A549 (cell line): ENCODE data around the gene PLCL1. TPM values are rescaled to one million over a fixed set of nuclear protein-coding genes. Genes with fewer than 3 reads are reported as not detected.

Experiments used
- ATAC-seq, 2 experiments: fragments of 200-7000 bp in 1 of 2; fragments of >200 bp in 1 of 2; cut with Nextera tagmentation in 1 of 2; cut with Tn5 transposase in 1 of 2; 3 replicates each; pipeline versions ENCODE4 v1.8.0 to v1.9.1; 2018 to 2020; ENCODE audit warnings: mild to moderate bottlenecking in 1 of 2, moderate library complexity in 1 of 2
- CTCF ChIA-PET: fragments of 300-600 bp; sonication (Branson Sonifier 250); formaldehyde crosslinking; extraction: SDS; loops from one replicate; lab custom pipeline; 2021; ENCODE audit warnings: antibody characterized with exemption, inconsistent platforms; lab: Yijun Ruan, JAX
- POLR2A ChIA-PET: fragments of 350-600 bp; formaldehyde crosslinking; extraction: SDS; loops from one replicate; lab custom pipeline; 2021; ENCODE audit warnings: antibody characterized with exemption, inconsistent platforms; lab: Yijun Ruan, JAX
- DNase-seq, 2 experiments: peaks; one replicate each; pipeline versions ENCODE4 v3.0.0 to v3.0.0-alpha.2; 2011 to 2016; ENCODE audit warnings: low read depth in 1 of 2, low spot score in 1 of 2
- FAIRE-seq: peaks from 2 replicates; lab custom pipeline; 2011; peaks lifted over from hg19 to GRCh38; lab: Jason Lieb, UNC
- H3K27ac ChIP-seq, 2 experiments: fragments of >200 bp; sonication (Bioruptor Twin); formaldehyde crosslinking; 3 replicates each; pipeline ENCODE4 v1.5.1; 2016 to 2017
- H3K4me1 ChIP-seq: fragments of >200 bp; sonication (Bioruptor Twin); formaldehyde crosslinking; 3 replicates; pipeline ENCODE4 v1.6.1; 2016
- H3K4me2 ChIP-seq: fragments of >200 bp; sonication (Bioruptor Twin); formaldehyde crosslinking; 3 replicates; pipeline ENCODE4 v1.6.1; 2016
- H3K4me3 ChIP-seq: fragments of >200 bp; sonication (Bioruptor Twin); formaldehyde crosslinking; 3 replicates; pipeline ENCODE4 v1.5.1; 2016
- H3K9me3 ChIP-seq: fragments of >200 bp; sonication (Bioruptor Twin); formaldehyde crosslinking; 3 replicates; pipeline ENCODE4 v1.6.1; 2016
- ATOH8 ChIP-seq: fragments of 250-450 bp; sonication (Bioruptor Pico); IDR thresholded peaks from 2 replicates; pipeline ENCODE4 v1.5.0; 2020; ENCODE audit warnings: low read depth, mild to moderate bottlenecking, moderate library complexity
- CBX2 ChIP-seq: fragments of 200-600 bp; sonication (generic); IDR thresholded peaks from 2 replicates; pipeline ENCODE4 v1.6.1; 2016; ENCODE audit warnings: low read depth, mild to moderate bottlenecking, borderline replicate concordance
- CEBPB ChIP-seq, 2 experiments: fragments of >200 bp in 1 of 2; sonication (Bioruptor Twin) in 1 of 2; formaldehyde crosslinking in 1 of 2; IDR thresholded peaks; 2 replicates each; pipeline ENCODE4 v1.6.1; 2012 to 2016
- E2F6 ChIP-seq: IDR thresholded peaks from 2 replicates; pipeline ENCODE4 v1.6.1; 2012; ENCODE audit warnings: low read depth, borderline replicate concordance
- EHF ChIP-seq: fragments of 250-450 bp; sonication (Bioruptor Pico); IDR thresholded peaks from 2 replicates; pipeline ENCODE4 v1.5.0; 2020; ENCODE audit warnings: mild to moderate bottlenecking
- EHMT2 ChIP-seq: fragments of 200-600 bp; sonication (generic); IDR thresholded peaks from 2 replicates; pipeline ENCODE4 v1.6.1; 2016; ENCODE audit warnings: antibody characterized with exemption, low read depth, mild to moderate bottlenecking, moderate library complexity
- ESRRA ChIP-seq: fragments of 150-350 bp; IDR thresholded peaks from 2 replicates; pipeline ENCODE4 v1.6.1; 2014; ENCODE audit warnings: mild to moderate bottlenecking, low read length, borderline replicate concordance
- FOSB ChIP-seq: fragments of 250-450 bp; sonication (Bioruptor Pico); IDR thresholded peaks from 2 replicates; pipeline ENCODE4 v1.5.0; 2020; ENCODE audit warnings: mild to moderate bottlenecking, moderate library complexity
- FOSL2 ChIP-seq, 2 experiments: fragments of 450-650 bp in 1 of 2; fragments of >200 bp in 1 of 2; sonication (Bioruptor Twin) in 1 of 2; formaldehyde crosslinking; IDR thresholded peaks; 2 replicates each; pipeline versions ENCODE4 v1.5.0 to v1.6.1; 2016 to 2020; ENCODE audit warnings: mild to moderate bottlenecking in 1 of 2, moderate library complexity in 1 of 2
- GATA3 ChIP-seq: IDR thresholded peaks from 2 replicates; pipeline ENCODE4 v1.6.1; 2012; ENCODE audit warnings: borderline replicate concordance
- HDAC2 ChIP-seq: fragments of 200-600 bp; sonication (generic); IDR thresholded peaks from 2 replicates; pipeline ENCODE4 v1.6.1; 2016
- HOXB13 ChIP-seq: fragments of 250-450 bp; sonication (Bioruptor Pico); IDR thresholded peaks from 2 replicates; pipeline ENCODE4 v1.5.0; 2020; ENCODE audit warnings: low read depth, mild to moderate bottlenecking, moderate library complexity
- JUNB ChIP-seq: fragments of >200 bp; sonication (Bioruptor Twin); formaldehyde crosslinking; IDR thresholded peaks from 2 replicates; pipeline ENCODE4 v1.6.1; 2016
- KDM1A ChIP-seq: fragments of 200-600 bp; sonication (generic); IDR thresholded peaks from 2 replicates; pipeline ENCODE4 v1.6.1; 2016; ENCODE audit warnings: low read depth, mild to moderate bottlenecking
- MAZ ChIP-seq: fragments of 150-350 bp; IDR thresholded peaks from 2 replicates; pipeline ENCODE4 v1.6.1; 2014; ENCODE audit warnings: antibody characterized with exemption, low read depth, low read length, borderline replicate concordance
- NFE2L2 ChIP-seq: fragments of 150-350 bp; conservative IDR thresholded peaks from 2 replicates; pipeline ENCODE4 v1.6.1; 2014; ENCODE audit warnings: low read length
- NPAS2 ChIP-seq: fragments of 250-450 bp; sonication (Bioruptor Pico); IDR thresholded peaks from 2 replicates; pipeline ENCODE4 v1.8.0; 2022; ENCODE audit warnings: mild to moderate bottlenecking, moderate library complexity, borderline replicate concordance
- NR3C1 ChIP-seq: fragments of >200 bp; sonication (Bioruptor Twin); formaldehyde crosslinking; IDR thresholded peaks from 3 replicates; pipeline ENCODE4 v1.6.1; 2017
- PHF8 ChIP-seq: fragments of 200-600 bp; sonication (generic); IDR thresholded peaks from 2 replicates; pipeline ENCODE4 v1.6.1; 2016; ENCODE audit warnings: low read depth, mild to moderate bottlenecking, antibody characterized with exemption, moderate library complexity, borderline replicate concordance
- RAD21 ChIP-seq, 2 experiments: fragments of >200 bp in 1 of 2; sonication (Bioruptor Twin) in 1 of 2; formaldehyde crosslinking in 1 of 2; IDR thresholded peaks in 1 of 2; conservative IDR thresholded peaks in 1 of 2; 2 replicates in 1 of 2; 3 replicates in 1 of 2; pipeline ENCODE4 v1.6.1; 2012 to 2018; ENCODE audit warnings: inconsistent platforms in 1 of 2
- RARB ChIP-seq: fragments of 250-450 bp; sonication (Bioruptor Pico); IDR thresholded peaks from 2 replicates; pipeline ENCODE4 v1.8.0; 2021; ENCODE audit warnings: mild to moderate bottlenecking, moderate library complexity
- SMC3 ChIP-seq: fragments of >200 bp; sonication (Bioruptor Twin); formaldehyde crosslinking; IDR thresholded peaks from 3 replicates; pipeline ENCODE4 v1.6.1; 2018; ENCODE audit warnings: inconsistent platforms
- SREBF2 ChIP-seq: fragments of 450-650 bp; IDR thresholded peaks from 2 replicates; pipeline ENCODE4 v1.6.1; 2014; ENCODE audit warnings: mild to moderate bottlenecking, moderate library complexity
- TFCP2L1 ChIP-seq: fragments of 250-450 bp; sonication (Bioruptor Pico); IDR thresholded peaks from 2 replicates; pipeline ENCODE4 v1.5.0; 2021; ENCODE audit warnings: mild to moderate bottlenecking
- TP53 ChIP-seq: fragments of 250-450 bp; sonication (Bioruptor Pico); IDR thresholded peaks from 2 replicates; pipeline ENCODE4 v1.5.0; 2021; ENCODE audit warnings: mild to moderate bottlenecking, moderate library complexity
- ZC3H11A ChIP-seq: fragments of 450-650 bp; IDR thresholded peaks from 2 replicates; pipeline ENCODE4 v1.6.1; 2014; ENCODE audit warnings: antibody characterized with exemption, mild to moderate bottlenecking
- ZFP36 ChIP-seq: fragments of 450-650 bp; IDR thresholded peaks from 2 replicates; pipeline ENCODE4 v1.6.1; 2014; ENCODE audit warnings: borderline replicate concordance; ENCODE audit not compliant: partially characterized antibody
- ZSCAN20 ChIP-seq: fragments of 250-450 bp; sonication (Bioruptor Pico); IDR thresholded peaks from 2 replicates; pipeline ENCODE4 v1.8.0; 2022; ENCODE audit warnings: mild to moderate bottlenecking, moderate library complexity
- WGBS: methylation state at CpG from one replicate; pipeline ENCODE4 v1.1.6; 2017; ENCODE audit errors: missing lambda C conversion rate; 5-methylcytosine and 5-hydroxymethylcytosine counted together
- polyA plus RNA-seq, 4 experiments: library from polyadenylated mRNA; depleted of rRNA in 3 of 4; stranded (reverse); fragments of >200 nt; fragmentation: RNase III in 1 of 4; extraction: RNeasy Plus Mini Kit Qiagen cat#74134 plus additional on column Dnase treatment in 1 of 4; gene quantifications; 2 replicates in 3 of 4; 3 replicates in 1 of 4; pipeline ENCODE4 v1.2.3, GENCODE V29; 2011 to 2017
- TF ChIP-seq, protein P1 (sequence below): fragments of 450-650 bp; IDR thresholded peaks from 2 replicates; pipeline ENCODE4 v1.6.1; 2014; ENCODE audit warnings: antibody characterized with exemption
- TF ChIP-seq, protein P2 (sequence below): fragments of 200-600 bp; sonication (generic); IDR thresholded peaks from 2 replicates; pipeline ENCODE4 v1.6.1; 2016; ENCODE audit warnings: antibody characterized with exemption, mild to moderate bottlenecking, moderate library complexity
- TF ChIP-seq, protein P3 (sequence below): fragments of >200 bp; sonication (Bioruptor Twin); formaldehyde crosslinking; IDR thresholded peaks from 2 replicates; pipeline ENCODE4 v1.6.1; 2016

The PLCL1 gene
- polyA plus RNA-seq, 2 of the 4 experiments (the other 2 are of a cell fraction): 0.03 TPM

GRCh38 chr2:198167346-198167745, 363.0 kb downstream of the PLCL1 start:
- 4% methylated on average over 2 of the region's 2 CpGs for WGBS
- POLR2A ChIA-PET: no interaction called here
- TF ChIP-seq ZFP36: no peak
- no peak for TF ChIP-seq PHF8
- TF ChIP-seq RARB (CRISPR knock-in tag): no peak
- no peak for TF ChIP-seq EHMT2
- no peak for TF ChIP-seq FOSB
- TF ChIP-seq FOSL2 (IDR thresholded peaks at IDR 0.05): no peak
- TF ChIP-seq FOSL2 (CRISPR knock-in tag; IDR thresholded peaks at IDR 0.05): no peak
- no peak for TF ChIP-seq MAZ
- TF ChIP-seq ESRRA: no peak
- no peak for TF ChIP-seq HDAC2
- no peak for TF ChIP-seq NPAS2 (CRISPR knock-in tag)
- TF ChIP-seq, protein P1, sequence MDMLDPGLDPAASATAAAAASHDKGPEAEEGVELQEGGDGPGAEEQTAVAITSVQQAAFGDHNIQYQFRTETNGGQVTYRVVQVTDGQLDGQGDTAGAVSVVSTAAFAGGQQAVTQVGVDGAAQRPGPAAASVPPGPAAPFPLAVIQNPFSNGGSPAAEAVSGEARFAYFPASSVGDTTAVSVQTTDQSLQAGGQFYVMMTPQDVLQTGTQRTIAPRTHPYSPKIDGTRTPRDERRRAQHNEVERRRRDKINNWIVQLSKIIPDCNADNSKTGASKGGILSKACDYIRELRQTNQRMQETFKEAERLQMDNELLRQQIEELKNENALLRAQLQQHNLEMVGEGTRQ: no peak
- no peak for TF ChIP-seq CBX2
- TF ChIP-seq ZC3H11A: no peak
- no peak for TF ChIP-seq ATOH8
- no peak for TF ChIP-seq SMC3
- TF ChIP-seq KDM1A: no peak
- TF ChIP-seq, all 56 proteins: peak for 0
- Histone ChIP-seq H3K4me1 (no peaks in the 10 kb centered on the region), H3K9me3 (no peaks in the 10 kb centered on the region), H3K4me3 (no peak overlapping the region), H3K4me2 (no peak overlapping the region), H3K27ac (no peak overlapping the region)
- no peak for ATAC-seq
- CTCF ChIA-PET: interaction anchor here (0.8 to 1.2 kb wide), 2 partner anchors 28 to 354 kb away, joined by 3 read pairs; no protein-coding TSS in a partner anchor
- no peak for DNase-seq
- no peak for FAIRE-seq

GRCh38 chr2:198168651-198169050, 364.3 kb downstream of the PLCL1 start:
- CTCF ChIA-PET: interaction anchor here (0.6 kb wide), 1 partner anchor 1358 kb away, joined by 10 read pairs; no protein-coding TSS in a partner anchor

DNA sequence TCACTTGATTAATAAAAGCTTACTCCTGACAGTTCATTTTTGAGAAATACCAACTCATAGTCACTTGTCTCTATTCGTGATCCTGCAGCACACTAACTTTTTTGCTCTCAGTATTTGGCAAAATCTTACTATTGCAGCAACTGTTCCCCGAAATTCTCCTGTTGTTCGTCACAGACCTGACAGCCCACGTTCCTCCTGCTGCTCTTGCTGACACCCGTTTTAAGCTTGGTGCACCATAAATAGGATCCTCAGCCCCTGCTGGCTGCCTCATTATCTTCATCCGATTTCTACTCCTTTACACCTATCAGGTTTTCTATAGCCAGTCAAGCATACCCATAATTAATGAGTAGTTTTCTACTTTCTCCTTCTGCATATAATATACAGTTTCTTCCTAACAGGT, 368.8 kb downstream of the PLCL1 start:
- ChIA-PET CTCF (no interaction called here), POLR2A (no interaction called here)
- DNase-seq (no peak), FAIRE-seq (no peak), ATAC-seq (no peak)
- Histone ChIP-seq H3K9me3 (no peaks in the 10 kb centered on the region), H3K27ac (no peak overlapping the region), H3K4me2 (no peak overlapping the region), H3K4me1 (no peaks in the 10 kb centered on the region), H3K4me3 (no peak overlapping the region)
- under 1% methylated on average over 6 of the region's 6 CpGs for WGBS
- no peak for TF ChIP-seq ZSCAN20 (CRISPR knock-in tag)
- no peak for TF ChIP-seq GATA3
- no peak for TF ChIP-seq TFCP2L1
- TF ChIP-seq FOSL2 (IDR thresholded peaks at IDR 0.05): no peak
- no peak for TF ChIP-seq FOSL2 (CRISPR knock-in tag; IDR thresholded peaks at IDR 0.05)
- TF ChIP-seq HOXB13 (CRISPR knock-in tag): no peak
- no peak for TF ChIP-seq RAD21 (conservative IDR thresholded peaks at IDR 0.05 in 1 of 2, IDR thresholded peaks at IDR 0.05 in 1 of 2)
- TF ChIP-seq, protein P2, sequence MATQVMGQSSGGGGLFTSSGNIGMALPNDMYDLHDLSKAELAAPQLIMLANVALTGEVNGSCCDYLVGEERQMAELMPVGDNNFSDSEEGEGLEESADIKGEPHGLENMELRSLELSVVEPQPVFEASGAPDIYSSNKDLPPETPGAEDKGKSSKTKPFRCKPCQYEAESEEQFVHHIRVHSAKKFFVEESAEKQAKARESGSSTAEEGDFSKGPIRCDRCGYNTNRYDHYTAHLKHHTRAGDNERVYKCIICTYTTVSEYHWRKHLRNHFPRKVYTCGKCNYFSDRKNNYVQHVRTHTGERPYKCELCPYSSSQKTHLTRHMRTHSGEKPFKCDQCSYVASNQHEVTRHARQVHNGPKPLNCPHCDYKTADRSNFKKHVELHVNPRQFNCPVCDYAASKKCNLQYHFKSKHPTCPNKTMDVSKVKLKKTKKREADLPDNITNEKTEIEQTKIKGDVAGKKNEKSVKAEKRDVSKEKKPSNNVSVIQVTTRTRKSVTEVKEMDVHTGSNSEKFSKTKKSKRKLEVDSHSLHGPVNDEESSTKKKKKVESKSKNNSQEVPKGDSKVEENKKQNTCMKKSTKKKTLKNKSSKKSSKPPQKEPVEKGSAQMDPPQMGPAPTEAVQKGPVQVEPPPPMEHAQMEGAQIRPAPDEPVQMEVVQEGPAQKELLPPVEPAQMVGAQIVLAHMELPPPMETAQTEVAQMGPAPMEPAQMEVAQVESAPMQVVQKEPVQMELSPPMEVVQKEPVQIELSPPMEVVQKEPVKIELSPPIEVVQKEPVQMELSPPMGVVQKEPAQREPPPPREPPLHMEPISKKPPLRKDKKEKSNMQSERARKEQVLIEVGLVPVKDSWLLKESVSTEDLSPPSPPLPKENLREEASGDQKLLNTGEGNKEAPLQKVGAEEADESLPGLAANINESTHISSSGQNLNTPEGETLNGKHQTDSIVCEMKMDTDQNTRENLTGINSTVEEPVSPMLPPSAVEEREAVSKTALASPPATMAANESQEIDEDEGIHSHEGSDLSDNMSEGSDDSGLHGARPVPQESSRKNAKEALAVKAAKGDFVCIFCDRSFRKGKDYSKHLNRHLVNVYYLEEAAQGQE: no peak
- no peak for TF ChIP-seq HDAC2
- TF ChIP-seq EHF (CRISPR knock-in tag): no peak
- TF ChIP-seq SMC3: no peak
- no peak for TF ChIP-seq KDM1A
- TF ChIP-seq TP53 (CRISPR knock-in tag): no peak
- no peak for TF ChIP-seq SREBF2
- no peak for TF ChIP-seq CEBPB (IDR thresholded peaks at IDR 0.05)
- TF ChIP-seq, protein P3, sequence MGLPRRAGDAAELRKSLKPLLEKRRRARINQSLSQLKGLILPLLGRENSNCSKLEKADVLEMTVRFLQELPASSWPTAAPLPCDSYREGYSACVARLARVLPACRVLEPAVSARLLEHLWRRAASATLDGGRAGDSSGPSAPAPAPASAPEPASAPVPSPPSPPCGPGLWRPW: no peak
- no peak for TF ChIP-seq NR3C1

More at GRCh38 chr2:198168651-198169050, 364.3 kb downstream of the PLCL1 start:
- Histone ChIP-seq H3K27ac (no peak overlapping the region), H3K4me2 (no peak overlapping the region), H3K4me3 (no peak overlapping the region), H3K4me1 (no peaks in the 10 kb centered on the region), H3K9me3 (no peaks in the 10 kb centered on the region)
- POLR2A ChIA-PET: no interaction called here
- ATAC-seq (no peak), FAIRE-seq (no peak), DNase-seq (no peak)
- WGBS: 6% methylated on average over 1 of the region's 1 CpG
- TF ChIP-seq GATA3: no peak
- TF ChIP-seq NFE2L2: no peak
- TF ChIP-seq JUNB: no peak
- no peak for TF ChIP-seq E2F6
